ENCODE data around the gene TMEM200A. TPM values are rescaled to one million over a fixed set of nuclear protein-coding genes. Genes with fewer than 3 reads are reported as not detected.

TMEM200A gene
- polyA plus RNA-seq, 6 donors from 2014 or later = 0.09 TPM; not detected in 5

DNA sequence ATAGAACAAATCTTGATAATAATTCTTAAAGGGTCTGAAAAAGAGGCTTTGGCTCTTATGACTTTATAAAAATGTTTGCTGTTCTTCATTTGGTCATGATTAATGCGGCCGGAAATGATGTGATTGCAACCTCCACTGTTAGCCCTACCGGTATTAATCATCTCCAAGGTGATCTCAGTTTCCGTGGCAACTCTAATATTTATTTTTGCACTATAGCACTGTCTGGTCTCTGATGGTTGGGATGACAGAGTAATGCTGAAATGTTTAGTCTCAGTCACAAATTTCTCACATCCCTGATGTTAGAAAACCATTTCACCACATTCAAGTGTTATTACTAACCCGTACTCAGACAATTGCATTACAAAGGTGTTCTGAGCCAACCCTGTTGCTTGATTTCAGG lies 87.4 kb downstream of the TMEM200A start:
- Mint-ChIP-seq H3K36me3 (no peaks in the 10 kb centered on the region), H3K9me3 (no peaks in the 10 kb centered on the region), H3K27ac (no peak overlapping the region), H3K4me3 (no peak overlapping the region), H3K4me1 (no peaks in the 10 kb centered on the region), H3K27me3 (no peaks in the 10 kb centered on the region)
- DNase-seq (no peak), ATAC-seq (ENCODE audit: low read depth in 2 of 2) (no peak)

DNA sequence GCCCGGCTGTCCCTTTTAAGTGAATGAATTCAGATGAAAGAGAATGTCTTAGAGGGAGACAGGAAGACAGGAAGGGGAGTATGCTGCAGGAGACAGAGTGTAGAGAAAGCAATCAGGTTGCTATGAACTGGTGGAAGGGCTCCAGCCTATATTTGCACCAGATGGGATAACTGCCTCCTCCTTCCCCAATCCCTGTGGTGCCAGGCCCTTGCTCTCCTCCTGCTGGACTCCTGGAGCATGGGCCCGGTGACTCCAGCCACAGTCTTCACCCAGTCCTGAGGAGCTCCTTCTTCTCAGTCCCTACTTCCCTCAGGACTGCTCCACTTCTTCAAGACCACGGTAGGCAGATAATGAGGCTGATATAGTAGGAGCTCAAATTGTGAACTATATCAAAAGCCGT lies 91.8 kb downstream of the TMEM200A start:
- peaks cover 0 to 5% (median 0%) of the 10 kb centered on the region in 3 donors for H3K27me3 Mint-ChIP-seq
- H3K27ac Mint-ChIP-seq = peak overlapping the region in 1 of 6 donors; percentile 44
- H3K9me3 Mint-ChIP-seq = no peaks in the 10 kb centered on the region
- H3K36me3 Mint-ChIP-seq = no peaks in the 10 kb centered on the region
- H3K4me1 Mint-ChIP-seq = no peaks in the 10 kb centered on the region
- ATAC-seq (ENCODE audit: low read depth in 2 of 2) (no peak), DNase-seq (no peak)
- H3K4me3 Mint-ChIP-seq = no peak overlapping the region

DNA sequence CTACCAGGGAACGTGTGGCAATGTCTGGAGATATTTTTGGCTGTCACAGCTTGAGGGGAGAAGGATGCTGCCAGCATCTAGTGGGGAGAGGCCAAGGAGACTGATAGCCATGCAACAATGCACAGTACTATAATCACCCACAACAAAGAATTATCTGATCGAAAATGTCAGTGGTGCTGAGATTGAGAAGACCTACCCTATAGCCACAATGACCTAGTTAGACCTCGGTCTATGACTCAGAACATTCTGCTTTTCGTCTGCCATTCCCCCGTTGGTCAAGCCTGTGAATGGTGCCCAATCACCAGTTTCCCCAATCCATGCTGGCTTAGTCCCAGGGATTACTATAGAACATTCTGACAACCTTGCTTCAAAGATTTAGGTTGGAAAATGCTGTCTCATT lies 93.5 kb downstream of the TMEM200A start:
- H3K4me1 Mint-ChIP-seq = no peaks in the 10 kb centered on the region
- H3K9me3 Mint-ChIP-seq = no peaks in the 10 kb centered on the region
- H3K27me3 Mint-ChIP-seq = peaks cover 0 to 5% (median 0%) of the 10 kb centered on the region in 3 donors
- peak overlapping the region in 1 of 6 donors; percentile 82 for H3K27ac Mint-ChIP-seq
- no peak overlapping the region for H3K4me3 Mint-ChIP-seq
- DNase-seq = no peak
- ATAC-seq (ENCODE audit: low read depth in 2 of 2) = no peak
- H3K36me3 Mint-ChIP-seq = no peaks in the 10 kb centered on the region

DNA sequence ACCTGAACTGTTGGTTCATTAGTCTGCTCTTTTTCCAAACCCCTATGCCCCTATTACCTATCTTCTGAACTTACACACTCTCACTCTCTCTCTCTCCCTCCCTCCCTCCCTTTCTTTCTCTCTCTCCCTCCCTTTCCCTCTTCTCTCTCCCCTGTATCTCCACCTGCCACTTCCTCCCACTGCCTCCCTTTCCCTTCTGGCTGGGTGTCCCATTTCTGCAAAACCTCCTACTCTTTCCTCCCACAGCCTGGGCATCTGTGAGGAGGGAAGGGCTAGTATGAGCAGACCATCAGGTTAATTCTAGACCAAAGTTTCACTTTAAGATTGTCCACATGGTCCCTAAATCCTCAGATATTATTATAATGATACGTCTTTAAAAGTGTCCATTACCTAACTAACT lies 95.1 kb downstream of the TMEM200A start:
- Mint-ChIP-seq H3K27me3 (peaks cover 0 to 5% (median 0%) of the 10 kb centered on the region in 3 donors), H3K4me1 (peaks cover 0 to 4% (median 0%) of the 10 kb centered on the region in 3 donors), H3K4me3 (no peak overlapping the region), H3K9me3 (peaks cover 0 to 5% (median 0%) of the 10 kb centered on the region in 7 donors), H3K27ac (no peak overlapping the region), H3K36me3 (no peaks in the 10 kb centered on the region)
- no peak for DNase-seq
- no peak for ATAC-seq (ENCODE audit: low read depth in 2 of 2)

DNA sequence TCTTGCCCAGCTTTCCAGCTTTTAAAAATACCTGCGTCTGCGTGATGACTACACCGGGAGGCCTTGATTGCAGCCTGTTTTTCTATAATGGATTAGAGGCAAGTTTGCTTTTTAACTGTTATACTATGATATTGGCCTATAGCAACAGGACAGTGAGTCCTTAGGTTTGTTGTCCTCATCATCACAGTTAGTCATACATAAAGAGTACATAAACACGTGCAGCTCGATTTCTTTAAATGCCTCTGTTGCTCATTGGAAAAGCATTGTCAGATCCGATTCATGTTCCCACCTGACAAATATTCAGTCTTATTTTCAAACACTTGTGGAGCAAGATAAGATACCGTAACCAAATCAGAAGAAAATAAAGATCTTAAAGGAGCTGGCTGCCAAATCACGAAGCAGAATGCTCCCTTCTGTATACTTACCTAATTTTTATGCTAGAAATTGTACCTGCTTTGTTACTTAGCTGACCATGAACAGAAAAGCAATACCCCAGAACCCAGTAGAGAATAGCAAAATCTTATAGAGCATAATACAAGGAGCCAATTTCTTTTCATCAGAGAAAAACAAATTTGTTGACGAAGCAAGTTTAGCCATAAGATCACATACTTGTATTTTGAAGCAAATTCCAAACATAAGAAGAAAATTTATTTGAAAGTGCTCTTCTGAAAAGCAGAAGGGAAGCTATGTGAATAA lies 100.4 kb downstream of the TMEM200A start:
- no peak overlapping the region for H3K27ac Mint-ChIP-seq
- peaks cover 0 to 5% (median 0%) of the 10 kb centered on the region in 7 donors for H3K9me3 Mint-ChIP-seq
- no peak for DNase-seq
- H3K4me3 Mint-ChIP-seq = no peak overlapping the region
- no peak for ATAC-seq (ENCODE audit: low read depth in 2 of 2)
- H3K27me3 Mint-ChIP-seq = no peaks in the 10 kb centered on the region
- no peaks in the 10 kb centered on the region for H3K36me3 Mint-ChIP-seq
- H3K4me1 Mint-ChIP-seq = peaks cover 0 to 4% (median 0%) of the 10 kb centered on the region in 3 donors

DNA sequence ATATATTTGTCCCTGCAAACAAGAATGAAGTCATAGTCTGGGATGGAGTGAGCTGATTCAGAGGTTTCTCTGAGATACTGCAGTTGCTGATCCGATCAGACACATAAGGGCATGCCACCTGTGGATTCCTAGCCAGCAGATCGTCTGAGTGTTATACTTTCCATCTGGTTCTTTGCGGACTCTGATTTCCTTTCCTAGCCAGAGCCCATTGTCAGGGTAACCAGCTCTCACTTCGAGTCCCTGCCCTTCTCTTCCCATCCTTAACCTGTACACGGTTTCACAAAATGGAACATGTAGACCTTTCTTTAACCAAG lies 100.9 kb downstream of the TMEM200A start:
- Mint-ChIP-seq H3K4me3 (no peak overlapping the region), H3K36me3 (no peaks in the 10 kb centered on the region), H3K4me1 (peaks cover 0 to 4% (median 0%) of the 10 kb centered on the region in 3 donors), H3K27ac (no peak overlapping the region), H3K27me3 (no peaks in the 10 kb centered on the region), H3K9me3 (peaks cover 0 to 5% (median 0%) of the 10 kb centered on the region in 7 donors)
- no peak for ATAC-seq (ENCODE audit: low read depth in 2 of 2)
- DNase-seq = no peak

DNA sequence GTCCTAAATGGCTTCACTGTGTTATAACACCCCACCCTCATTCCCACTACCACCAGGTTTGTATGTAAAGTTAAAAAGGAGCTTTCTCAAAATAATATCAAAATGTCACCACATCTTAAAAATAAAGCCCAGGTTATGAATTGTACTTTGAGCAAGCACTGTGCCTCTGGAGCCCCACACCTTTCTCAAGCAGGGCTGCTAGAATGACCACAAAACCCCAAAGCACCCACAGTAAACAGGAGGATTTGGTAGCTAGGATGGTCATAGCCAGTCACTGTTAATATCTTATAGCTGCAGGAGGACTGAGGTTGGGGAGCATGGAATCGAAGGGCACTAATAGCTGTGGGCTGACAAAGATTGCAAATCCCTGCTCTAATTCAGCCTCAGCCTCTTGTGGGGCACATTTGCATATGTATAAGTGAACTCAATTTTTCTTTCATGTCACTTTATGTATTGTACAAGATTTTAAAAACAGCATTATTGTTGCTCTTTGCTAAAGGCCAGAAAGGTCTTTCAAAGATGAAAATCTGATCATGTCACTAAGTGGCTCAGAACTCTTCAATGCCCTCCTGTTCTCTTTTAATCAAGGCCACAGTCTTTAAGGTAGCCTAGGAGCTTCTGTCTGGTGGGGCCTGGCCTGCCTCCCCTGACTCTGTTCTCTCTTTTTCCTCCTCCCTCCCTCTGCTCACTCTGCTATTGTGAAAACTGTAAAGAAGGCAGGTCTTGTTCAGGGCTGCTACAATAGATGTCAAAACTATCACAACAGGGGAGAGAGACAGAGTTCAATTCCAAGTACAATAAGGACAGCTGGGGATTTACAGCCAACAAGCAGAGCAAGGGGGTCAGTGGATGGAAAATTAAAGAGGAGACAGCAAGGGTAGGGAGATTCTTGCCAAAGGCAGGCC lies 101.6 kb downstream of the TMEM200A start:
- peaks cover 0 to 4% (median 0%) of the 10 kb centered on the region in 3 donors for H3K4me1 Mint-ChIP-seq
- H3K4me3 Mint-ChIP-seq = no peak overlapping the region
- H3K9me3 Mint-ChIP-seq = peaks cover 0 to 5% (median 4%) of the 10 kb centered on the region in 7 donors
- DNase-seq (no peak), ATAC-seq (ENCODE audit: low read depth in 2 of 2) (no peak)
- H3K36me3 Mint-ChIP-seq = no peaks in the 10 kb centered on the region
- no peak overlapping the region for H3K27ac Mint-ChIP-seq
- H3K27me3 Mint-ChIP-seq = no peaks in the 10 kb centered on the region

DNA sequence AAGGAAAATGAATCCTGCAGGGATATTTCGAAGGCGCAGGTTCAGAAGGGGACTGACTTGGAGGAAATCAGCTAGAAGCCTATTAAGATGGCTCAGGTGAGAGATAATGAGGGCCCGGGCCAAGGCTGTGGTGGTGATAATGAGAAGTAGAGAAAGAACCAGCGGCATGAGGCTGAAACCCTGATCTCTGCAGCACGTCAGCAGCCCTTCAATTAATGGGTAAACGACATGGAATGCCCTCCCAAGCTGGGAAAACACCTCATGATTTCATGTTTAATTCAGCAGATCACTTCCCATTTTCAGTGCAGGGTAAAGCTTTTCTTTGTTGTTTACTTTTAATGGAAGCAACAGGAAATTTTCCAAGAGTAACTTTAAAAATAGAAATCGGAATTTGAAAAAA lies 104.9 kb downstream of the TMEM200A start:
- no peak for ATAC-seq (ENCODE audit: low read depth in 2 of 2)
- Mint-ChIP-seq H3K36me3 (peaks cover 0 to 4% of the 10 kb centered on the region in 2 donors), H3K27me3 (no peaks in the 10 kb centered on the region), H3K4me1 (no peaks in the 10 kb centered on the region), H3K4me3 (no peak overlapping the region), H3K27ac (no peak overlapping the region), H3K9me3 (peaks cover 0 to 11% (median 4%) of the 10 kb centered on the region in 7 donors)
- no peak for DNase-seq

DNA sequence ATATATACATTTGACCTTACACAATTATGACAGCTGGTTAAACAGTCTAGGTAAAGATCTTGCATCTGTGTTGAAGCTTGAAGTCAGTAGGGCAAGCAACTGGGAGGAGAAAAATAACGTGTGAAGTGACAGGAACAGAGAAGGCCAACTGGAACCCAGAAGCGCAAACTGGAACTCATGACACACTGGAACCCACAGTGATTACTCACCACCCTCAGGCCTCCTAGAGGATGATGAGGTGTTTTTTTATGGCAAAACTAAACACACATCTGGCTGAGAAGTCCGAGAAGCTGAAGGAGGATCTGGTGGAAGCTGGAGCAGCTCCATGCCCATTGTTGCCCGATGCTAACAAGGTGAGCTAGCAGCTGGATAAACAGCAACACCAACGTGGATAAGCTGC lies 108.1 kb downstream of the TMEM200A start:
- no peak overlapping the region for H3K27ac Mint-ChIP-seq
- H3K9me3 Mint-ChIP-seq = peaks cover 3 to 11% (median 7%) of the 10 kb centered on the region in 7 donors
- no peaks in the 10 kb centered on the region for H3K27me3 Mint-ChIP-seq
- H3K36me3 Mint-ChIP-seq = peaks cover 4 to 6% of the 10 kb centered on the region in 2 donors
- H3K4me1 Mint-ChIP-seq = no peaks in the 10 kb centered on the region
- DNase-seq = no peak
- no peak overlapping the region for H3K4me3 Mint-ChIP-seq
- no peak for ATAC-seq (ENCODE audit: low read depth in 2 of 2)

DNA sequence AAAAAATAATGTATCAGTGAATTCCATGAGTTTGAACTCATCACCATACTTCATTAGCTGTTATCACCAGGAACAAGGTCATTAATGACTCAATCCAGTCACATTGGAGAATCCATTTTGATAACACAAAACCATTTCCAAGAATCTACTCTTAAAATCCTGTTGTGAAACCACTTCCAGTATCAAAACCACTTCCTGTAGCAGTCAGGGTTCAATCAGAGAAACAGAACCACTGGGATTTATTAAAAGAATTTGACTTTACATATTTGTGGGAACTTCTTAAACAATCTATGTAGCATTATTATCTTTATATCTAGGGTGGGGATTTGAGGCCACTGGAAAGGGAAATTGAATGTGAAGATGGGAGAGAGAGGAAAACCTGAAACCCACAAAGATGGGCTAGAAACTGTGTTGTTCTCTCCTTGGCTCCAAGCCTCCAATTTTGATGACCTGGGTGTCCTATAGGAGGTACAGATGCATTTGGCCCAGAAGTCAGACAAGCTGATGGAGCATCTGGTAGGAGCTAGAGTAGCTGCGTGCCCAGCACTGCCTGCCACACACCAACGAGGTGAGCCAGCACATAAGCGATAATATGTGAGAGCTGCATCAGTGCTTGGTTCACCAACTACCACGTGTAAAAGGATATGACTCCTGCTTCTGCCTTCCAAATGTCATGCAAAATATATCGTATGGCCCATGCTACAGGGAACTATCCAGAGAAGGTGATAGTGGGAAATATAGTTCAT lies 117.0 kb downstream of the TMEM200A start:
- Mint-ChIP-seq H3K4me1 (peaks cover 0 to 4% (median 2%) of the 10 kb centered on the region in 3 donors), H3K4me3 (no peak overlapping the region), H3K9me3 (peaks cover 0 to 8% (median 3%) of the 10 kb centered on the region in 7 donors), H3K27ac (no peak overlapping the region), H3K36me3 (no peaks in the 10 kb centered on the region), H3K27me3 (no peaks in the 10 kb centered on the region)
- DNase-seq (no peak), ATAC-seq (ENCODE audit: low read depth in 2 of 2) (no peak)

DNA sequence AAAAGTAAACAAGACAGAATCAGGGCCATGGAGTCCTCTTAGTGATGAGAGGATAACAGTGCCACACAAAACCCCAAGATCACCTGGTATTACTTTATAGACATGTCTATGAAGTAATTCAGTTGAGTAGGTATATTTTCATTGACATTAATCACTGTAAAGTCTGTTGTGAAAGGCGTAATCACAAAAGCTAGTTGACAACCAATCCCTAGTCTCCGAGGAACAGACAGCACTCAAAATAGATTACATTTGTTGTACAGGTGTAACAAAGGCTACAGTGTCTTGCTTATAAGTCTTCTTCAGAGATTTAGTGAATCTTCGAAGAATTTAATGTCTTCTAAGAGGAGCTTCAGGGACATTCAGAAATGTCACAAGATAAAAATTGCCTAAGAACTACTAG lies 120.1 kb downstream of the TMEM200A start:
- Mint-ChIP-seq H3K36me3 (no peaks in the 10 kb centered on the region), H3K9me3 (peaks cover 0 to 8% (median 2%) of the 10 kb centered on the region in 7 donors), H3K4me1 (peaks cover 0 to 4% (median 2%) of the 10 kb centered on the region in 3 donors), H3K27ac (no peak overlapping the region), H3K4me3 (no peak overlapping the region), H3K27me3 (no peaks in the 10 kb centered on the region)
- ATAC-seq (ENCODE audit: low read depth in 2 of 2) (no peak), DNase-seq (no peak)

DNA sequence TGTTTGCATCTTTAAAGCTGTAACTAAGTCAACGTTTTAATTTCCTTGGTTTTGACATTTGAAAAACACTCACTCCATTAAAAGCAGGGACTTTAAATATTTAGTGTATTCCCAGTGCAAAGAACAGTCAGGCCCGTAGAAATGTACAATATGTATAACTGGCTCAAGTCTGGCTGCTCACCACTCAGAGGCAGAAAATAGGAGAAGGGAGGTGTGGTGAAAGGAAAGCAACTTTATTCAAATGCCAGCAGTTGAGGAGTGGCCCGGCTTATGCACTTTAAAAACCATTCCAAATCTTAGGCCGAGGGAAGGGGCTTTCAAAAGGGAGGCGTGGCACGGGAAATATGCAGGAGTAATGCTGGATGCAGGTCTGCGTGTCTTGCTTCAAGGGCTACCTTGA lies 120.6 kb downstream of the TMEM200A start:
- ATAC-seq (ENCODE audit: low read depth in 2 of 2) (no peak), DNase-seq (no peak)
- Mint-ChIP-seq H3K4me1 (peaks cover 0 to 4% (median 2%) of the 10 kb centered on the region in 3 donors), H3K27me3 (no peaks in the 10 kb centered on the region), H3K36me3 (no peaks in the 10 kb centered on the region), H3K27ac (no peak overlapping the region), H3K9me3 (peaks cover 0 to 8% (median 2%) of the 10 kb centered on the region in 7 donors), H3K4me3 (no peak overlapping the region)

DNA sequence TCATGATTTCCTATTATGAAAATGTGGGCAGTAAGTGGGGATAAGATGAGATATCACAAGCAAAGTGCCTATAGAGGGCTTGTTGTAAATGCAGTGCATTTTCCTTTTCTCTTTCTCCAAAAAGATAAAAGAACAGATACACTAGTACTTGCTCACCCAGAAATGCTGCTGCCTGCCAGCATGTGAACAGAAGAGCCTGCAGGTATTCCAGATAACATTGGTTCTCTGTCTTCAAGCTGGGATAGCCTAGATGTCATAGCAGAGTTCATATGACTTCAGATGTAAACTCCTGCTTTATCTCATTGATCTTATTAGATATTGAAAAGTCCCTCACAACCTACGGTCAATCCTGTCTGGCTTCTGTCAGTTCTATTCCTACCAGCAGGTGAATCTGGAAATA lies 123.7 kb downstream of the TMEM200A start:
- Mint-ChIP-seq H3K36me3 (no peaks in the 10 kb centered on the region), H3K27ac (no peak overlapping the region), H3K9me3 (peaks cover 0 to 12% (median 8%) of the 10 kb centered on the region in 7 donors), H3K4me1 (peaks cover 0 to 5% (median 0%) of the 10 kb centered on the region in 3 donors), H3K4me3 (no peak overlapping the region), H3K27me3 (no peaks in the 10 kb centered on the region)
- DNase-seq = no peak
- no peak for ATAC-seq (ENCODE audit: low read depth in 2 of 2)
